NT2/D1 (cell line): ENCODE results near the gene TTC23L.

Source experiments
- SUZ12 ChIP-seq: IDR thresholded peaks from 2 replicates; pipeline ENCODE4 v1.6.1; 2011; ENCODE audit not compliant: insufficient read length, insufficient read depth; ENCODE audit errors: extremely low read depth
- YY1 ChIP-seq: IDR thresholded peaks from 2 replicates; pipeline ENCODE4 v1.6.1; 2011; ENCODE audit not compliant: insufficient read length, insufficient read depth
- ZNF274 ChIP-seq: IDR thresholded peaks from 2 replicates; pipeline ENCODE4 v1.6.1; 2011; ENCODE audit warnings: mild to moderate bottlenecking, low read depth, low read length

DNA sequence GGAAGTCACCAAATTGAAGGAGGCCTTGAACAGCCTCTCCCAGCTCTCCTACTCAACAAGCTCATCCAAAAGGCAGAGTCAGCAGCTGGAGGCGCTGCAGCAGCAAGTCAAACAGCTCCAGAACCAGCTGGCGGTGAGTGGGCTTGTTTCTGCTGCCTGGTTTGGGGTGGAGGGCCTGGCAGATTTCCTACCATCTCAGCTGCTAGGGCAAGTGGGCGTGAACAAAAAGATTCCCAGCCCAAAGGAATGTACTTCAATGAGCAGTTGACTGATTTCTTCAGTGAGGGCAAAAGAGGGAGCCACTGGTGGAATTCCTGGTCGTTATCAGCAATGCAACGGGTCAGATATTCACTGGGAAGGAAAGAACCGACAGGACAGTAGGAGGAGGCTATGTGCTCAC lies 12.6 kb upstream of the TTC23L start:
- no peak for TF ChIP-seq SUZ12
- TF ChIP-seq YY1: no peak
- TF ChIP-seq ZNF274: no peak
